ENCODE measurements around the gene POC1A.

- TF ChIP-seq CTCF (IDR thresholded peaks at IDR 0.05) (no peak), SIN3A (IDR thresholded peaks at IDR 0.05; ENCODE audit: borderline replicate concordance, insufficient read depth, low read depth, low read length) (no peak), REST (IDR thresholded peaks at IDR 0.05; ENCODE audit: insufficient read depth in 1 of 2, low read depth in 2 of 2, low read length in 1 of 2) (no peak), TCF7L2 (IDR thresholded peaks at IDR 0.05; ENCODE audit: low read depth, low read length) (no peak), POLR2AphosphoS5 (IDR thresholded peaks at IDR 0.05; ENCODE audit: low read depth, low read length) (no peak)
These were observed 69.8 kb downstream of the POC1A start for GRCh38 chr3:52084216-52084945.

Measured in Panc1 (cell line).